Aorta (tissue), 5 donors: ENCODE data around the gene CDK19. TPM values are rescaled to one million over a fixed set of nuclear protein-coding genes. Genes with fewer than 3 reads are reported as not detected.
A peak's percentile ranks its signal among the peaks of the same experiment; 100 is the strongest.

Experiments
- ATAC-seq: fragments of 200-7000 bp; cut with Tn5 transposase; one replicate; pipeline ENCODE4 v1.9.1; 2022; ENCODE audit warnings: moderate library complexity; ENCODE audit not compliant: low FRiP score
- DNase-seq, 2 donors: peaks; one replicate each; pipeline ENCODE4 v3.0.0-alpha.2; 2020
- H3K27ac ChIP-seq, 2 donors: one replicate each; pipeline ENCODE4 v1.5.1; 2013; ENCODE audit warnings: low read length in 2 of 2, mild to moderate bottlenecking in 2 of 2, moderate library complexity in 2 of 2, control low read depth in 1 of 2, inconsistent platforms in 1 of 2, low read depth in 1 of 2
- H3K27me3 ChIP-seq, 2 donors: one replicate each; pipeline ENCODE4 v1.6.1; 2013; ENCODE audit warnings: control low read depth in 1 of 2, low read length in 1 of 2, mild to moderate bottlenecking in 1 of 2, moderate library complexity in 1 of 2; ENCODE audit not compliant: insufficient read depth in 2 of 2, control insufficient read depth in 1 of 2
- H3K36me3 ChIP-seq, 2 donors: one replicate each; pipeline ENCODE4 v1.6.1; 2013; ENCODE audit warnings: control low read depth in 1 of 2, low read length in 1 of 2, mild to moderate bottlenecking in 1 of 2; ENCODE audit not compliant: insufficient read depth in 2 of 2, control insufficient read depth in 1 of 2
- H3K4me1 ChIP-seq, 2 donors: one replicate each; pipeline ENCODE4 v1.6.1; 2013; ENCODE audit warnings: low read length in 2 of 2, control low read depth in 1 of 2, mild to moderate bottlenecking in 1 of 2, moderate library complexity in 1 of 2; ENCODE audit not compliant: insufficient read depth in 2 of 2, control insufficient read depth in 1 of 2
- H3K4me3 ChIP-seq, 2 donors: one replicate each; pipeline ENCODE4 v1.5.1; 2013; ENCODE audit warnings: low read length in 2 of 2, control low read depth in 1 of 2, mild to moderate bottlenecking in 1 of 2
- H3K9me3 ChIP-seq: one replicate; pipeline ENCODE4 v1.6.1; 2013; ENCODE audit warnings: mild to moderate bottlenecking, low read length; ENCODE audit not compliant: control insufficient read depth
- WGBS, 2 donors: extraction: QIAGEN DNeasy Blood & Tissue Kit; methylation state at CpG; one replicate each; pipeline ENCODE4 v1.1.7; 2013; 5-methylcytosine and 5-hydroxymethylcytosine counted together
- intact Hi-C, 2 donors: fragments of 100-400 bp; cut with DNase I; formaldehyde crosslinking; loops; one replicate each; pipeline versions ENCODE4 v1.14.2 to v1.15.0; 2022
- polyA plus RNA-seq, 2 donors: library from polyadenylated mRNA; stranded (reverse); fragments of 200-250 nt; gene quantifications; one replicate each; pipeline ENCODE4 v1.2.3, GENCODE V29; 2013
- total RNA-seq, 2 donors: library from RNA; stranded (reverse); fragmentation: NEBNext Ultra II Directional; extraction: Animal tissue kit (Norgen Biotek cat#: 25700); gene quantifications; one replicate each; pipeline ENCODE4 v1.2.1, GENCODE V29; 2021
- donor health status: healthy with polysubstance abuse.
- donor health status: Bipolar disorder and iron deficiency.
- donor health status: DM: no; HTN: no; CAD: no.
- donor health status: DM: no; HTN: no; CAD: no.
- donor health status: DM: yes; HTN: yes; CAD: no.

Gene CDK19
- total and polyA plus RNA-seq, 4 donors = 5.4 to 22.4 (median 12.8) TPM

GRCh38 chr6:110646951-110647910, 168.0 kb downstream of the CDK19 start:
- no peak overlapping the region for H3K27ac ChIP-seq
- ATAC-seq (no peak), DNase-seq (no peak)
- H3K27me3 ChIP-seq = no peaks in the 10 kb centered on the region
- whole genome bisulfite sequencing, 2 donors = 49 to 60% methylated on average over 18 to 19 of the region's 19 CpGs
- intact Hi-C loops = no loop called here
- no peaks in the 10 kb centered on the region for H3K9me3 ChIP-seq
- H3K4me1 ChIP-seq = no peaks in the 10 kb centered on the region
- H3K36me3 ChIP-seq = no peaks in the 10 kb centered on the region
- no peak overlapping the region for H3K4me3 ChIP-seq

GRCh38 chr6:110646419-110646698, 168.9 kb downstream of the CDK19 start:
- no peak for ATAC-seq

GRCh38 chr6:110645685-110646418, 169.4 kb downstream of the CDK19 start:
- no peak overlapping the region for H3K4me3 ChIP-seq
- no peaks in the 10 kb centered on the region for H3K4me1 ChIP-seq
- ATAC-seq (peak; percentile 38), DNase-seq (no peak)
- H3K9me3 ChIP-seq = no peaks in the 10 kb centered on the region
- 89 to 91% methylated on average over 62 of the region's 62 CpGs for WGBS, 2 donors
- intact Hi-C loops = no loop called here
- H3K36me3 ChIP-seq = no peaks in the 10 kb centered on the region
- H3K27ac ChIP-seq = no peak overlapping the region
- no peaks in the 10 kb centered on the region for H3K27me3 ChIP-seq

More at GRCh38 chr6:110646419-110646698, 168.9 kb downstream of the CDK19 start:
- no peaks in the 10 kb centered on the region for H3K4me1 ChIP-seq
- H3K27ac ChIP-seq = no peak overlapping the region
- no peaks in the 10 kb centered on the region for H3K27me3 ChIP-seq
- H3K36me3 ChIP-seq = no peaks in the 10 kb centered on the region
- H3K4me3 ChIP-seq = no peak overlapping the region
- DNase-seq = no peak
- H3K9me3 ChIP-seq = no peaks in the 10 kb centered on the region
- 67 to 77% methylated on average over 17 of the region's 17 CpGs for WGBS, 2 donors
- intact Hi-C loops = no loop called here

GRCh38 chr6:110643175-110643574, 172.1 kb downstream of the CDK19 start:
- WGBS, 2 donors = 86 to 91% methylated on average over 2 of the region's 2 CpGs
- Histone ChIP-seq H3K27me3 (no peaks in the 10 kb centered on the region), H3K4me1 (no peaks in the 10 kb centered on the region), H3K36me3 (no peaks in the 10 kb centered on the region), H3K4me3 (no peak overlapping the region), H3K9me3 (no peaks in the 10 kb centered on the region), H3K27ac (no peak overlapping the region)
- DNase-seq = no peak
- intact Hi-C loops = no loop called here
- ATAC-seq = no peak

- Histone ChIP-seq H3K36me3 (no peaks in the 10 kb centered on the region), H3K4me3 (no peak overlapping the region), H3K4me1 (no peaks in the 10 kb centered on the region), H3K27me3 (no peaks in the 10 kb centered on the region), H3K27ac (no peak overlapping the region), H3K9me3 (no peaks in the 10 kb centered on the region)
- DNase-seq (no peak), ATAC-seq (no peak)
- intact Hi-C loops = no loop called here
These were observed 172.6 kb downstream of the CDK19 start for GRCh38 chr6:110642711-110643110.

- H3K4me1 ChIP-seq = no peaks in the 10 kb centered on the region
- H3K9me3 ChIP-seq = no peaks in the 10 kb centered on the region
- intact Hi-C loops = no loop called here
- no peaks in the 10 kb centered on the region for H3K36me3 ChIP-seq
- no peak for ATAC-seq
- no peaks in the 10 kb centered on the region for H3K27me3 ChIP-seq
- no peak overlapping the region for H3K4me3 ChIP-seq
- no peak for DNase-seq
- 96 to 98% methylated on average over 2 of the region's 2 CpGs for WGBS, 2 donors
- no peak overlapping the region for H3K27ac ChIP-seq
These were observed 178.5 kb downstream of the CDK19 start for GRCh38 chr6:110636781-110637180.

- no peak for ATAC-seq
- Histone ChIP-seq H3K9me3 (no peaks in the 10 kb centered on the region), H3K27ac (no peak overlapping the region), H3K27me3 (no peaks in the 10 kb centered on the region), H3K4me3 (no peak overlapping the region), H3K4me1 (no peaks in the 10 kb centered on the region), H3K36me3 (no peaks in the 10 kb centered on the region)
- DNase-seq = no peak
- intact Hi-C loops = no loop called here
- WGBS, 2 donors = 30 to 43% methylated on average over 1 of the region's 1 CpG
These were observed 180.2 kb downstream of the CDK19 start for GRCh38 chr6:110635096-110635495.

- Histone ChIP-seq H3K27ac (no peak overlapping the region), H3K4me1 (no peaks in the 10 kb centered on the region), H3K4me3 (no peak overlapping the region), H3K36me3 (no peaks in the 10 kb centered on the region), H3K27me3 (no peaks in the 10 kb centered on the region), H3K9me3 (no peaks in the 10 kb centered on the region)
- ATAC-seq (no peak), DNase-seq (no peak)
- WGBS, 2 donors = 88 to 95% methylated on average over 2 of the region's 2 CpGs
- intact Hi-C loops = no loop called here
These were observed 181.5 kb downstream of the CDK19 start for GRCh38 chr6:110633731-110634213.

- Histone ChIP-seq H3K9me3 (no peaks in the 10 kb centered on the region), H3K4me3 (no peak overlapping the region), H3K27me3 (no peaks in the 10 kb centered on the region), H3K36me3 (no peaks in the 10 kb centered on the region), H3K4me1 (no peaks in the 10 kb centered on the region), H3K27ac (no peak overlapping the region)
- ATAC-seq = no peak
- intact Hi-C loops = no loop called here
- no peak for DNase-seq
- 95 to 98% methylated on average over 2 of the region's 2 CpGs for WGBS, 2 donors
These were observed 186.1 kb downstream of the CDK19 start for GRCh38 chr6:110629153-110629552.
